ENCODE measurements around the gene ADM2.
"Not testable (repeated sequence)": the region's sequence is repeated elsewhere in the genome, so short reads cannot be mapped to it uniquely, and the experiment has no call there.

The ADM2 gene

DNA sequence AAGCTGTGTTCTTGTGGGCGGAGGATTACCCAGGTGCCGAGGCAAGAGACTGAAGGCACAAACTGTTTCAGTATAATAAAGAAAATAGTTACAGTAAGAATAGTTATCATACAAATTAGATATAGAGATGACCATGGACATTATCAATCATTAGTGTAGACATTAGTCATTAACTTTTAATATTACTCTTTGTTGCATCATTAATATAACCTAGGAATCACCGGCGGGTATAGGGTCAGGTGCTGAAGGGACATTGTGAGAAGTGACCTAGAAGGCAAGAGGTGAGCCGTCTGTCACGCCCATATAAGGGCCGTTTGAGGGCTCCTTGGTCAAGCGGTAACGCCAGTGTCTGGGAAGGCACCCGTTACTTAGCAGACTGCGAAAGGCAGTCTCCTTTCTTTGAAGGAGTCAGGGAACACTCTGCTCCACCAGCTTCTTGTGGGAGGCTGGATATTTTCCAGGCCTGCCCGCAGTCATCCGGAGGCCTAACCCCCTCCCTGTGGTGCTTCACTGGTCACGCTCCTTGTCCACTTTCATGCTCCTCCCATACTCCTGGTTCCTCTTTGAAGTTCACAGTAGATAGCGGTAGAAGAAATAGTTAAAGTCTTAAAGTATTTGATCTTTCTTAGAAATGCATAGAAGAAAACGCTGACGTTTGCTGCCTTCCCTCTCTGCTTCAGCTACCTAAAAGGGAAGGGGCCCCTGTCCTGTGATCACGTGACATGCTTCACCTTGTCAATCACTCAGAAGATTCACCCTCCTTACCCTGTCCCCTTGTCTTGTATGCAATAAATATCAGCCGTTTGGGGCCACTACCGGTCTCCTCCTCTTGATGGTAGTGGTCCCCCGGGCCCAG lies 52.7 kb downstream of the ADM2 start:
- H3K4me1 ChIP-seq (ENCODE audit: control insufficient read depth, insufficient read depth, low read length, poor library complexity, severe bottlenecking); H3K4me3 ChIP-seq (ENCODE audit: extremely low read depth, insufficient read depth, low read length, poor library complexity, severe bottlenecking); H3K9me3 ChIP-seq (ENCODE audit: control insufficient read depth, low read length); H3K36me3 ChIP-seq (ENCODE audit: control insufficient read depth, insufficient read depth, low read length): not testable (repeated sequence)
- peak overlapping the region; percentile 53 for H3K27ac ChIP-seq (ENCODE audit: low read depth, low read length, severe bottlenecking)
- WGBS, 2 experiments (ENCODE audit: insufficient coverage in 2 of 2): 77 to 80% methylated on average over 7 to 11 of the region's 21 CpGs

DNA sequence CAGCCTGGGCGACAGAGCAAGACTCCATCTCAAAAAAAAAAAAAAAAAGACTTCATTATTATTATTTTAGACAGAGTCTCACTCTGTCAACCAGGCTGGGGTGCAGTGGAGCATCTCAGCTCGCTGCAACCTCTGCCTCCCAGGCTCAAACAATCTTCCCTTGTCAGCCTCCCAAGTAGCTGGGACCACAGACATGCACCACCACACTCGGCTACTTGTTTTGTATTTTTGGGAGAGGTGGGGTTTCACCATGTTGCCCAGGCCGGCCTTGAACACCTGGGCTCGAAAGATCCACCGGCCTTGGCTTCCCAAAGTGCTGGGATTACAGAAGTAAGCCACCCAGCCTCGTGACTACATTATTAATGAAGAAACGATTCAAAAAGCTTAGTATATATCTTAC lies 53.8 kb downstream of the ADM2 start:
- 93 to 94% methylated on average over 3 to 5 of the region's 8 CpGs for WGBS, 2 experiments (ENCODE audit: insufficient coverage in 2 of 2)
- Histone ChIP-seq H3K36me3 (ENCODE audit: control insufficient read depth, insufficient read depth, low read length) (no peaks in the 10 kb centered on the region), H3K4me1 (ENCODE audit: control insufficient read depth, insufficient read depth, low read length, poor library complexity, severe bottlenecking) (peaks cover 6% of the 10 kb centered on the region), H3K9me3 (ENCODE audit: control insufficient read depth, low read length) (no peaks in the 10 kb centered on the region), H3K4me3 (ENCODE audit: extremely low read depth, insufficient read depth, low read length, poor library complexity, severe bottlenecking) (no peak overlapping the region), H3K27ac (ENCODE audit: low read depth, low read length, severe bottlenecking) (no peak overlapping the region)
